A673 (cell line): ENCODE data around the gene IGF2.

Experiments
- CTCF ChIP-seq: fragments of 300-800, 200-600 bp; sonication (generic); conservative IDR thresholded peaks from 2 replicates; pipeline ENCODE4 v1.5.1; 2017; ENCODE audit warnings: low read depth, mild to moderate bottlenecking, antibody characterized with exemption, low read length, moderate library complexity, mixed read lengths
- EZH2 ChIP-seq: fragments of 200-600 bp; sonication (generic); IDR thresholded peaks from 2 replicates; pipeline ENCODE4 v1.6.1; 2017; ENCODE audit warnings: borderline replicate concordance, low read depth, mild to moderate bottlenecking, mixed read lengths, antibody characterized with exemption, low read length; ENCODE audit not compliant: poor library complexity, severe bottlenecking

GRCh38 chr11:2135018-2135569 lies 4.1 kb downstream of the IGF2 start:
- no peak for TF ChIP-seq CTCF
- TF ChIP-seq EZH2 = no peak
